ENCODE results near the gene RABGAP1L.

Gene RABGAP1L

DNA sequence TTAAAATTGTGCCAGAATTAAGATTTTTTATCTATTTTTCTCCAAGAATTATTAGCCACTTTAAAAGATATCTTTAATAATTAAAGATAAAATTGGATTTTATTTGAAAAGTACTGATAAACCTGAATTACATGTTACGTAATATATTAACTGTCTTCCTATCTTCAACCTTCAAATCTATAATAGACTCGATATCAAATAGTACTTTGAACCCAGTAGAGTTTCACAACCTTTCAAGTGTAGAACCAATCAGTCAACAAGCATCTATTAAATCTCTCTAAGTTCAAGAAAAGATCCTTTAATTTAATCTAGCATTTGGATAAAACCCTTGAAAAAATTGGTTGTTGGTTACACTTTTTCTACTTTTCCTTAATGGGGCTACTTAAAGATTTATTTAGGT is 559.9 kb downstream of the RABGAP1L start:
- DNase-seq (ENCODE audit: low read depth): no peak

GRCh38 chr1:174720618-174721017 is 561.3 kb downstream of the RABGAP1L start:
- DNase-seq (ENCODE audit: low read depth): no peak

DNA sequence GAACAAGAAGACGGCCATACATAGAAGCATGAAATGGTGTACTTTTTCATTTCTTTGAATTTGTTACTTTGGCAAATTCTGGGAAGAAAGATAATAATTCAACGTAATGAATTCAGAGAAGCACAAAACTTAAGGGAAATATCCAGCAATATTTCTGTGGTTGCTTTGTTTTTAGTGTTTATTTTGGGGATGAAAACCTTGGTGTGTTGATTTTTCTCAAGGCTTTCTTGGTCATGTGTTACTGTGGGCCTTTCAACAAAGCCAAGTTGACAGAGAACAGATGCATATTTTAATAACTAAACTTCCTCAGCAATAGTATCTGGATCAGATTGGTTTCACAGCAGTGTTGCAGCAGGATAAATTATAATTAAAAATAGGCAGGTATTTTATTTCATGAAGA is 561.9 kb downstream of the RABGAP1L start:
- DNase-seq (ENCODE audit: low read depth): no peak

DNA sequence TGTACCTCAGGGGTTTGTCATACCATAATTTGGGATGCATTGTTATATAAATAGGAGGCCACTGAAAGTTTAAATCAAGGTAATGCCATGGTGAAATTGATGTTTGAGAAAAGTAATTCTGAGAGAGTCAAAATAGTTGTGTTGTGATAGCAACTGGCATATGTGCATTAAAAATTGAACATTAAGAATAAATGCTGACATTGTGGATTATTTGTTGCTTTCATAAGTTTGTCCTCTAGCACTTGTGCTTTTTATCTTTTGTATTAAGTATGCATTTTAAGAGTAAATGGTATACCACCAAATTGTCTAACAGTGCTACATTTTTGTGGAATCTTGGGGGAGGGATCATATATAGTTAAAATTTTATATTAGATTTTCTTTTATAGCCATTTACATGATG is 564.5 kb downstream of the RABGAP1L start:
- DNase-seq (ENCODE audit: low read depth): no peak

DNA sequence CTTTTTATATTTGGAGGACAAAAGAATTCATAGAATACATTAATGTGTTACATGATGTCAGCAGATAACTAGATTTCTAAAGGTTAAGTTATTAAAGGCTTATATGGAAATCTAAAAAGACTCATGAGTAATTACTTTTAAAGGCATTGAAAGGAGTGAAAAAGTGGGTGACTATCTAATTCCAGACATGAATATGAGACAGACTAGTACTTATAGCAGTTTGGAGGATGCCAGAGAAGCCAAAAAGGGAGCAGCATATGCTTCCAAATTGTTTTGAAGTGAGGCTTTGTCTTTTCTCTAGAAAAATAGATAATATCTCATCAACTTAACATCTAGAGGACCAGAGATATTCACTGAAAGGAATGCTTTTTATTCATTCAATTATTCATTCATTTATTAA is 564.9 kb downstream of the RABGAP1L start:
- DNase-seq (ENCODE audit: low read depth): no peak

GRCh38 chr1:174726167-174726879 is 567.0 kb downstream of the RABGAP1L start:
- peak; percentile 37 for DNase-seq (ENCODE audit: low read depth)

DNA sequence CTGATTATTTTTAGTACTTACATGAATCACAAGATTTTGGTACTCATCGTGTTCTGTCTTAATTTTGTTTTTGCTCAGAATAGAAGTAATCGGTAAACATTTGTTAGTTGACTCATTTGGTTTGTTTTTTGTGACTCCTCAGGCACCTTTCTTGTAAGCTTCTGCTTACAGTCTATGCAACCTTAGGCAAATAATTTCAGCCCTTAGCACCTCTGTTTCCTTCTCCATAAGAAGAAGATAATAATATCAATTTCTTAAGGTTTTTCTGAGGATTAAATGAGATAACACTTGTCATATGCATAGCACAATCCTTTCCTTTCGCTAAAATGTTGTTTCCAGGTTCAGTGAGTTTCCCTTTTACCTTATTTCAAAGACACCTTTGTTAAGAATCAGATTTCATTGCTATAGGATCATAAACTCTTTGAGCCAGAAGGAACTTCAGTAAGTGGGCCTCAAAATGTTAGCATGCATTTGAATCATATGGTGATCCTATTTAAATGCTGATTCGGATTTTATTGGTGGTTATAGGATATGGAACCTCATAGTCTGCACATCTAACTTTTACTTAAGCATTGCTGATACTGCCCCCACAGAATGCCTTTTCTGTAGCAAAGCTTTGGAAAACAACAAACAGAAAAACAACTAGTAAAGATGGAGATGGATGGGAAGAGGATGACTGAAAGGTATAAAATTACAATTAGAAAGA is 567.7 kb downstream of the RABGAP1L start:
- no peak for DNase-seq (ENCODE audit: low read depth)

GRCh38 chr1:174734270-174734669 is 575.0 kb downstream of the RABGAP1L start:
- no peak for DNase-seq (ENCODE audit: low read depth)

DNA sequence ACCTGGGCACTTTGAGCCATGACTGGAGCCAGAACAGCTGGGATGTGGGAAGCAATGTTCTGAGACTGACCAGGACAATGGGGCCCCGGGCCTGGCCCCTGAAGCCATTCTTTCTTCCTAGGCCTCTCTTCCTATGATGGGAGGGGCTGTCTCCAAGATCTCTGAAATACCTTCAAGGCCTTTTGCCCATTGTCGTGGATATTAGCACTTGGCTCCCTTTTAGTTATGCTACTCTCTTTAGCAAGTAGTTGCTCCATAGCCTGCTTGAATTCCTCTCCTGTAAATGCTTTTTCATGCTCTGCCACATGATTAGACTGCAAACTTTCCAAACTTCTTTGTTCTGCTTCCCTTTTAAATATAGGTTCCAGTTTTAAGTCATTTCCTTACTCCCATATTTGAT is 577.5 kb downstream of the RABGAP1L start:
- no peak for DNase-seq (ENCODE audit: low read depth)

GRCh38 chr1:174740249-174740968 is 581.1 kb downstream of the RABGAP1L start:
- peak; percentile 52 for DNase-seq (ENCODE audit: low read depth)

DNA sequence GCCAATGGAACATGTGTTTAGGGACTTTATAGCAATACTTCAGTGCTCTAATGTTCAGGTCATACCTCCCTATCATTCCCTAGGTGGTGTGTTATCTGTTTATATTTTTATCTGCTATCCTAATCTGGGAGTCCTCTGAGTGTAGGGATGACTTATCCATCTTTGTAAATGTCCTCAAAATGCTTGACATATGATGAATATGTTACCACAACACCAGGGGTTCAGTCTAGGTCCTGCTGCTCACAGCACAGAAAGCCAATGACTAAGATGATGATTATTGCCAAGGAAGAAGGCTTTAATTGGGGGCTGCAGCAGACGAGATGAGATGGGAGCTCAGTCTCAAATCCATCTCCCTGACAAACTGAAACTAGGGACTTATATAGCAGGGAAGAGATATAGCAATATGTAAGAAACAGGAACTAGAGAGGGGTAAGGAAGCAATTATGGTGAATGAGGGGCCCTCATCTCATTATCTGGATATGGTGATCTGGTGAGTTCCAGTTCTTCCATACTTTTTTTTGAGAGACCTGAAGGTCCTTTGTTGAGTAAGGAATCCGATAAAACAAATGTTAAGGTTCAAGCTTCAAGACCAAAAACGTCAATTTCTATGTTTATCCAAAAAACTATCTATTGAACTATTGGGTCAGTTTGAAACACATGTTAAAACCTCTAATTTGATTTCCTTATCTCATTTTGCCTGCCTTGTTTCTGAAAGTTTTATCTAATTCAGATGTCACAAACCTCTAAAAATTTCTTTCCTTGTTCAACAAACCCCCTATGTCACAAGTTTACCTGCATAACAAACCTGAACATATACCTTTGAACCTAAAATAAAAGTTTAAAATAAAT is 583.7 kb downstream of the RABGAP1L start:
- DNase-seq (ENCODE audit: low read depth): peak; percentile 7

DNA sequence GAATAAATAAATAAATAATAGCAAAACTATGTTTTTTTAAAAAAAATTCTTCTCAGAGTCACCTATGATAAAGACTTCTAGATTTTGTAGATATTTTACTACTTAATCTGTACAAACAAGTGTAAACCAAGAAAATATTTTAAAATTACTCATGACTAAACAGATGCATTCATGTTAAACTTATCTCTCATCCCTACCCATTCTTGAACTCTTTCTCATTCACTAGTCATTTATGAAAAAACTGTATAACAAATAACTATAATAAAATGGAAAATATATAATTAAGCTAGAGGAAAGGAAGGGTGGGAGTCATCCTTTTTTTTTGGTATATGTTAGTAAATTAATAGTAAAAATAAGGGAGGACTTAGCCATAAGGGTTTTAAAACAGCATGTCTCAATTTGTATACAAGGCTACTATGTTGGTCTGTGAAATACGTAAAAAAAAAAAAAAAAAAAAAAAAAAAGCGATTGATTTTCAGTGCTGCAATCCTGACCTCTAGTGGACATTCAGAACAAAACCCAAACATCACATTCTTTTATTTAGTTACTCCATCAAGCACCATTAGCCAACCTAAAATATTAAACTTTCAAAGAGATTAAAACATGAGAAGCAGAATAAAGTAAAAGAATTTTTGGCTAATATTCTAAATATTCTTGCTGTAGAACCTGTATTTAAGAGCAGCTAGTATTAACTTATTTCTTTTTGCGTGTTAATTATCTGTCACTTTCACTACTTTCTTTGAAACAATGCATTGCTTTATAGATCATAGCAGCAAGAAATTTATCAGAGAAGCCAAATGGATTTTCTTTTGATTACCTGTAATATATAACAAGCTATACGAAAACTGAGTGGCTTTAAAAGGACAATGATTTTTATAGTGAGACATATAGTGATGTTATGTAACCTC is 584.6 kb downstream of the RABGAP1L start:
- DNase-seq (ENCODE audit: low read depth): peak; percentile 51

DNA sequence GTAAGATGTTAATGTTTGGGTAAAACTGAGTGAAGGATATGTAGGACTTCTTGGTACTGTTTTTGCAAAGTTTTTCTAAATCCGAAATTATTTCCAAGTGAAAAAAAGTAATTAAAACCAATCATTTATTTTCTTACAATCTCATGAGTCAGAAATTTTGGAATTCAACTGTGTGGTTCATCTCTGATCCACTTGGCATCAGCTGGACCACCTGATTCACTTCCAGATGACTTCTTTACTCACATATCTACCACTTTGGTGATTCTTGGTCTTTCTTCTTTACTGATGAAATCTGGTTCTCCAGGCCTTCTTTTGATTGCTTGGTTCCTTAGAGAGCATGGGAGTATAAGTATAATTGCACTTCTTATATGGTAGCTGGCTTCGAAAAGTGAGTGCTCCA is 585.6 kb downstream of the RABGAP1L start:
- peak; percentile 9 for DNase-seq (ENCODE audit: low read depth)

GRCh38 chr1:174746024-174746808 is 586.9 kb downstream of the RABGAP1L start:
- peak; percentile 6 for DNase-seq (ENCODE audit: low read depth)

DNA sequence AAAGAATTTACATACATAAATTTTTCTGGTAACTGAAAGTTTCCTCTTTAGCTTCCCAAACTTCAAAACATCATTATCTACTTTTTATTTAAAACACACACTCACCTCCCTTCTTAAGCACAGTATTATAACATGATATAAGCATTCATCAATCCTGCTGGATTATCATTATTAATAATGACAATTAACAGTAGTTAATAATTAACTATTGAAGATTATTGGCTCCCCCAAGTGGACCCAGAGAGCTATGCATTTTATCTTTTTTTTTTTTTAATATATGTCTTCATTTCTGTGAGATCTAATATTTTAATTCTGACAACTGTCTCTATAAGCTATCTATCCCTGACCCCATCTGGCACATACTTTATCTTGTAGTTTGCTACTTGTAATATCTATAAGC is 588.3 kb downstream of the RABGAP1L start:
- no peak for DNase-seq (ENCODE audit: low read depth)

DNA sequence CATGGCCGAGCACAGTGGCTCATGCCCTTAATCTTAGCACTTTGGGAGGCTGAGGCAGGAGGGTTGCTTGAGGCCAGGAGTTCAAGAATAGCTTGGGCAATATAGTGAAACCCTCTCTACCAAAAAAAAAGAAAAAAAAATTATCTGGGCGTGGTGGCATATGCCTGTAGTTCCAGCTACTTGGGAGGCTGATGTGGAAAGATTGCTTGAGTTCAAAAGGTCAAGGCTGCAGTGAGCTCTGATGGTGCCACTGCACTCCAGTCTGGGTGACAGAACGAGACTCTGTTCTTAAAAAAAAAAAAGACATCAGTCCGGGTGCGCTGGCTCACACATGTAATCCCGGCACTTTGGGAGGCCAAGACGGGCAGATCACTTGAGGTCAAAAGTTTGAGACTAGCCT is 589.3 kb downstream of the RABGAP1L start:
- no peak for DNase-seq (ENCODE audit: low read depth)

DNA sequence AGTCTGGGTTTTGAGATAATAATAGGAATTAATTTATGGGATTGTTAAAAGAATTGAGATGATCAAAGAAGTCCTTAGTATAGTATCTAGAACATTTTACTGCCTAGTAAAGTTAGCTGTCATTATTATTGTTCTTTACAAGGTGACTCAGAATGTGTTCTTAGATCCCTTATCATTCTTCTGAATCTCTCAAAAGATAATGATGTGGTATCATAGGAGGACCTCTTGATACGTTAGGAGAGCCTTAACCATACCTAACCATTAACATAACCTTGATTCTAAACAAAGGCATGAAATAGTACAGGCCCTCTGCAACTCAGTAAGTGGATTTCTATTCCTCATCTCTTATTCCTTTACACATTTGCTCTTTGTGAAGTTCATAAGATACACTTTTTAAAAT is 593.8 kb downstream of the RABGAP1L start:
- DNase-seq (ENCODE audit: low read depth): peak; percentile 6

DNA sequence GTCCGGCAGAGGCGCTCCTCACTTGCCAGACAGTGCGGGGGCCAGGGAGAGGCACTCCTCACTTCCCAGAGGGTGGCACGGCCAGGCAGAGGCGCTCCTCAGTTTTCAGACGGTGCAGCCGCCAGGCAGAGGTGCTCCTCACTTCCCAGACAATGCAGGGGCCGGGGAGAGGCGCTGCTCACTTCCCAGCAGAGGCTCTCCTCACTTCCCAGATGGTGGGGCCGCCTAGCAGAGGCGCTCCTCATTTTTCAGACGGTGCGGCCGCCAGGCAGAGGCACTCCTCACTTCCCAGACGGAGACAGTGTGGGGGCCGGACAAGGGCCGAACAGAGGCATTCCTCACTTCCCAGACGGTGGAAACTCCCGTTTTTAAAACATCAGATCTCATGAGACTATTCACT is 602.0 kb downstream of the RABGAP1L start:
- no peak for DNase-seq (ENCODE audit: low read depth)

GRCh38 chr1:174761901-174762585 is 602.7 kb downstream of the RABGAP1L start:
- DNase-seq (ENCODE audit: low read depth): no peak

DNA sequence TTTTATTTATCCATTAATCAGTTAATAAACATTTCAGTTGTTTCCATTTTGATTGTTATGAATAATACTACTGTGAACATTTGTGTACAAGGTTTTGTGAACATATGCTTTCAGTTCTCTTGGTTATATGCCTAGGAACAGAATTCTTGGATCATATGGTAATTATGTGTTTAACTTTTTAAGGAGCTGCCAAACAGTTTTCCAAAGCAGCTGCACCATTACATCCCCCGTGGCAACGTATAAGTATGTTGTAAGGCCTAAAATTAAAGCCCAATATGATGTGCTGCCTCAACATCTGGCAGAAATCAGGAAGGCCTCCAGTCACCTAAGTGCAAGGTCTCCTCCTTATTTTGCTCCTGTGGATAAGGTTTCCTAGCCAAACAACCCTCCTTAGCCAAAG is 604.9 kb downstream of the RABGAP1L start:
- no peak for DNase-seq (ENCODE audit: low read depth)

All from amniotic epithelial cell (primary cell).